Left lung (tissue), 10 donors: ENCODE results near the gene DRG2. TPM values are rescaled to one million over a fixed set of nuclear protein-coding genes. Genes with fewer than 3 reads are reported as not detected.

ENCODE experiments used
- ATAC-seq: fragments of 200-7000 bp; cut with Tn5 transposase; one replicate; pipeline ENCODE4 v1.9.1; 2020; ENCODE audit warnings: moderate library complexity
- DNase-seq, 4 donors: peaks; one replicate each; pipeline ENCODE4 v3.0.0-alpha.2; 2013 to 2020
- H3K27ac ChIP-seq, 2 donors: fragments of 200-600 bp; sonication (generic) in 1 of 2; one replicate each; pipeline versions ENCODE4 v1.5.0 to v1.8.0; 2020 to 2021
- H3K27me3 ChIP-seq, 2 donors: fragments of 200-600 bp; sonication (generic) in 1 of 2; one replicate each; pipeline versions ENCODE4 v1.5.0 to v1.8.0; 2020 to 2021
- H3K36me3 ChIP-seq, 2 donors: fragments of 200-600 bp; sonication (generic) in 1 of 2; one replicate each; pipeline versions ENCODE4 v1.5.0 to v1.8.0; 2020 to 2021
- H3K4me1 ChIP-seq, 2 donors: fragments of 200-600 bp; one replicate each; pipeline ENCODE4 v1.8.0; 2021
- H3K4me3 ChIP-seq, 2 donors: fragments of 200-600 bp; sonication (generic) in 1 of 2; one replicate each; pipeline versions ENCODE4 v1.5.0 to v1.8.0; 2020 to 2021; ENCODE audit warnings: mild to moderate bottlenecking in 1 of 2
- H3K9me3 ChIP-seq, 2 donors: fragments of 200-600 bp; sonication (generic) in 1 of 2; one replicate each; pipeline versions ENCODE4 v1.5.0 to v1.8.0; 2020 to 2021
- intact Hi-C, 2 donors: fragments of 100-400 bp; cut with DNase I; formaldehyde crosslinking; loops; one replicate each; pipeline versions ENCODE4 v1.11.2 to v1.14.2; 2022
- polyA plus RNA-seq, 6 donors: library from polyadenylated mRNA; unstranded; fragments of 120-200 nt; gene quantifications; one replicate each; pipeline ENCODE4 v1.2.1, GENCODE V29; 2013; ENCODE audit not compliant: insufficient read length in 6 of 6
- total RNA-seq, 2 donors: library from RNA; stranded (reverse); fragmentation: NEBNext Ultra II Directional; extraction: Animal tissue kit (Norgen Biotek cat#: 25700); gene quantifications; one replicate each; pipeline ENCODE4 v1.2.1, GENCODE V29; 2021
- TF ChIP-seq, protein P1 (sequence below), 2 donors: fragments of 200-600 bp; sonication (generic) in 1 of 2; IDR thresholded peaks; one replicate each; pipeline versions ENCODE4 v1.5.0 to v1.8.0; 2021; ENCODE audit warnings: antibody characterized with exemption in 2 of 2
- donor health status: DM: no; HTN: yes; CAD: no.
- donor health status: DM: no; HTN: no; CAD: no.

Gene DRG2
- total and polyA plus RNA-seq, 8 donors: 30.1 to 48.2 (median 38.2) TPM

DNA sequence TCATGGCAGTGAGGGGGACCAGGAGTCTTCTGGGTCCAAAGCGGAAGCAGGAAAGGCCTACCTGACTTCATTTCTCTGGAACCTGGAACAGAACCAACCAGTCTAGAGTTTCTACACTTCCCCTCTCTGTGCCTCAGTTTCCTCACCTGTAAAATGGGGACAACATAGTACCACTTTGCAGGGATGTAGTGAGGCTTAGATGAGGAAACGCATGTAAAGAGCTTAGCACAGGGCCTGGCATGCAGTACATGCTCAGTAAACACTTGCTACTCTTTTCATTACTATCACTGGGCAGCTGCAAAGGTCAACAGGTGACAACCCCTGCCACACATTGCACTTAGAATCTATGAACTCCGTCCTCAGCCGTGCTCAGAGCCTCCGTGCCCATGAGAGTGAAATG, 45.0 kb downstream of the DRG2 start:
- intact Hi-C loops: no loop called here
- Histone ChIP-seq H3K4me1 (no peaks in the 10 kb centered on the region), H3K36me3 (no peaks in the 10 kb centered on the region), H3K4me3 (no peak overlapping the region), H3K27ac (no peak overlapping the region), H3K27me3 (peaks cover 0 to 23% of the 10 kb centered on the region in 2 donors), H3K9me3 (no peaks in the 10 kb centered on the region)
- ATAC-seq: no peak
- TF ChIP-seq, protein P1, sequence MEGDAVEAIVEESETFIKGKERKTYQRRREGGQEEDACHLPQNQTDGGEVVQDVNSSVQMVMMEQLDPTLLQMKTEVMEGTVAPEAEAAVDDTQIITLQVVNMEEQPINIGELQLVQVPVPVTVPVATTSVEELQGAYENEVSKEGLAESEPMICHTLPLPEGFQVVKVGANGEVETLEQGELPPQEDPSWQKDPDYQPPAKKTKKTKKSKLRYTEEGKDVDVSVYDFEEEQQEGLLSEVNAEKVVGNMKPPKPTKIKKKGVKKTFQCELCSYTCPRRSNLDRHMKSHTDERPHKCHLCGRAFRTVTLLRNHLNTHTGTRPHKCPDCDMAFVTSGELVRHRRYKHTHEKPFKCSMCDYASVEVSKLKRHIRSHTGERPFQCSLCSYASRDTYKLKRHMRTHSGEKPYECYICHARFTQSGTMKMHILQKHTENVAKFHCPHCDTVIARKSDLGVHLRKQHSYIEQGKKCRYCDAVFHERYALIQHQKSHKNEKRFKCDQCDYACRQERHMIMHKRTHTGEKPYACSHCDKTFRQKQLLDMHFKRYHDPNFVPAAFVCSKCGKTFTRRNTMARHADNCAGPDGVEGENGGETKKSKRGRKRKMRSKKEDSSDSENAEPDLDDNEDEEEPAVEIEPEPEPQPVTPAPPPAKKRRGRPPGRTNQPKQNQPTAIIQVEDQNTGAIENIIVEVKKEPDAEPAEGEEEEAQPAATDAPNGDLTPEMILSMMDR (IDR thresholded peaks at IDR 0.05): no peak
- DNase-seq: no peak

DNA sequence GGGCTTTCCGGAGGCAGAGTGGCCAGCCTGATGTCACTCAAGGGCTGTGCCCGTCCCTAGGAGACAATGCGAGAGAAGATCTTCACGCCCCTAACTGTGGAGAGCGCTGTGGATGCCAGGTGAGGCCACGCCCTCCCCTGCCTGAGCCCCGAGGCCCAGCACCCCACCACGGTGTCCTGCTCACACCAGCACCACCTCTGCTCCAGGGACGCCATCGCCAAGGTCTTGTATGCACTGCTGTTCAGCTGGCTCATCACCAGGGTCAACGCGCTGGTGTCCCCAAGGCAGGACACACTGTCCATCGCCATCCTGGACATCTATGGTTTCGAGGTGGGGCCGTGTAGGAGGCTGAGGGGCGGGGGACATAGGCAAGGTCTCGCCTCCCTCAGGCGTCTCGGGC, 48.6 kb downstream of the DRG2 start:
- Histone ChIP-seq H3K36me3 (no peaks in the 10 kb centered on the region), H3K27ac (no peak overlapping the region), H3K27me3 (peaks cover 0 to 23% of the 10 kb centered on the region in 2 donors), H3K4me3 (no peak overlapping the region), H3K9me3 (no peaks in the 10 kb centered on the region), H3K4me1 (no peaks in the 10 kb centered on the region)
- DNase-seq: no peak
- intact Hi-C loops: no loop called here
- no peak for ATAC-seq
- TF ChIP-seq, protein P1 (IDR thresholded peaks at IDR 0.05): no peak

DNA sequence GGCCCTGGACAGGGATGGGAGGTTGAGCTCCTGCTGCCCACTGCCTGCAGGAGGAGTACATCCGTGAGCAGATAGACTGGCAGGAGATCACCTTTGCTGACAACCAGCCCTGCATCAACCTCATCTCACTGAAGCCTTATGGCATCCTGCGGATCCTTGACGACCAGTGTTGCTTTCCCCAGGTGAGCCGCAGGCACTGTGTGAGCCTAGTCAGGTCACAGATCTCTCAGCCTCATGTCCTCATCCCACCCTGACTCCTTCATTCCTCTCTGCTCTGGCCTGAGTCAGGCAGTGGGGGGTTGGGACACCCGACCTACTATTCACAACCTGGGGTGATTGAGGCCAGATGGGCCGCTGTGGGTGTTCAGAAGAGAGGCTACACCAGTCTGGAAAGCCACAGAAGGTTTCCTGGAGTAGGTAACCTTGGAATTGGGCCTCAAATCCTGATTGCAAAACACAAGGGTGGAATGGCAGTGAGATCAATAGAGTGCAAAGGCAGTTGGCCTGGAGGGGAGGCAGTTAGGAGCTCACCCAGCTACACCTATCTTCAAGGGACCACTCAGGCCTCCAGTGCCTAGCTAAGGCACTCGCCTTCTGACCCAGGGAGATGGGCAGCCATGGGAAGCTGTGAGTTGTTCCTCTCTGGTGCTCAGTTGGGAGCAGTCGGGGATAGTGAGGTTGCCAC, 50.5 kb downstream of the DRG2 start:
- no peaks in the 10 kb centered on the region for H3K36me3 ChIP-seq
- DNase-seq (no peak), ATAC-seq (no peak)
- H3K4me1 ChIP-seq: no peaks in the 10 kb centered on the region
- H3K27ac ChIP-seq: no peak overlapping the region
- no peaks in the 10 kb centered on the region for H3K9me3 ChIP-seq
- intact Hi-C loops: no loop called here
- no peak overlapping the region for H3K4me3 ChIP-seq
- TF ChIP-seq, protein P1 (IDR thresholded peaks at IDR 0.05): no peak
- peaks cover 0 to 29% of the 10 kb centered on the region in 2 donors for H3K27me3 ChIP-seq

- no peaks in the 10 kb centered on the region for H3K36me3 ChIP-seq
- H3K27ac ChIP-seq: no peak overlapping the region
- ATAC-seq (no peak), DNase-seq (no peak)
- no peak overlapping the region for H3K4me3 ChIP-seq
- H3K27me3 ChIP-seq: peaks cover 0 to 29% of the 10 kb centered on the region in 2 donors
- H3K4me1 ChIP-seq: no peaks in the 10 kb centered on the region
- no peaks in the 10 kb centered on the region for H3K9me3 ChIP-seq
- intact Hi-C loops: no loop called here
- TF ChIP-seq, protein P1 (IDR thresholded peaks at IDR 0.05): no peak
Measured at GRCh38 chr17:18139092-18139491, 51.3 kb downstream of the DRG2 start.

- no peak overlapping the region for H3K4me3 ChIP-seq
- TF ChIP-seq, protein P1 (IDR thresholded peaks at IDR 0.05): no peak
- H3K27me3 ChIP-seq: peaks cover 0 to 29% of the 10 kb centered on the region in 2 donors
- H3K27ac ChIP-seq: no peak overlapping the region
- intact Hi-C loops: no loop called here
- no peaks in the 10 kb centered on the region for H3K36me3 ChIP-seq
- DNase-seq (no peak), ATAC-seq (no peak)
- H3K4me1 ChIP-seq: no peaks in the 10 kb centered on the region
- H3K9me3 ChIP-seq: no peaks in the 10 kb centered on the region
Measured at GRCh38 chr17:18139498-18139897, 51.8 kb downstream of the DRG2 start.
